Liver (tissue), 9 donors: ENCODE results near the gene CENPN. TPM values are rescaled to one million over a fixed set of nuclear protein-coding genes. Genes with fewer than 3 reads are reported as not detected.

ENCODE experiments used
- DNase-seq: peaks from one replicate; pipeline ENCODE4 v3.0.0-alpha.2; 2017; ENCODE audit warnings: low spot score
- H3K27ac ChIP-seq, 2 donors: one replicate each; pipeline ENCODE4 v1.7.0; 2013; ENCODE audit warnings: inconsistent platforms in 2 of 2, low read length in 2 of 2, control low read depth in 1 of 2, low read depth in 1 of 2, mild to moderate bottlenecking in 1 of 2
- H3K27me3 ChIP-seq, 4 donors: one replicate each; pipeline versions ENCODE4 v1.6.1 to v1.7.0; 2013; ENCODE audit warnings: low read length in 3 of 4, inconsistent platforms in 1 of 4, mild to moderate bottlenecking in 1 of 4, moderate library complexity in 1 of 4; ENCODE audit not compliant: control insufficient read depth in 4 of 4, insufficient read depth in 4 of 4
- H3K36me3 ChIP-seq, 4 donors: one replicate each; pipeline versions ENCODE4 v1.6.1 to v1.7.0; 2013; ENCODE audit warnings: low read length in 3 of 4, mild to moderate bottlenecking in 3 of 4, low read depth in 1 of 4, moderate library complexity in 1 of 4; ENCODE audit not compliant: control insufficient read depth in 4 of 4, insufficient read depth in 3 of 4
- H3K4me1 ChIP-seq, 4 donors: one replicate each; pipeline versions ENCODE4 v1.6.1 to v1.7.0; 2013; ENCODE audit warnings: low read length in 3 of 4, mild to moderate bottlenecking in 3 of 4, moderate library complexity in 1 of 4; ENCODE audit not compliant: control insufficient read depth in 4 of 4, insufficient read depth in 4 of 4
- H3K4me3 ChIP-seq, 3 donors: one replicate each; pipeline versions ENCODE4 v1.6.1 to v1.7.0; 2013; ENCODE audit warnings: low read length in 3 of 3, control low read depth in 1 of 3, low read depth in 1 of 3, mild to moderate bottlenecking in 1 of 3
- H3K9ac ChIP-seq, 2 donors: one replicate each; pipeline ENCODE4 v1.7.0; 2013; ENCODE audit warnings: low read length in 2 of 2, mild to moderate bottlenecking in 2 of 2, moderate library complexity in 2 of 2, control low read depth in 1 of 2, low read depth in 1 of 2
- H3K9me3 ChIP-seq, 4 donors: one replicate each; pipeline versions ENCODE4 v1.6.1 to v1.7.0; 2013; ENCODE audit warnings: low read length in 3 of 4; ENCODE audit not compliant: control insufficient read depth in 4 of 4
- EGR1 ChIP-seq, 2 donors: IDR thresholded peaks; 2 replicates each; pipeline ENCODE4 v1.6.1; 2016 to 2018; ENCODE audit warnings: antibody characterized with exemption in 2 of 2, low read depth in 2 of 2
- FOXA2 ChIP-seq: IDR thresholded peaks from 2 replicates; pipeline ENCODE4 v1.6.1; 2016; ENCODE audit warnings: antibody characterized with exemption
- GABPA ChIP-seq, 2 donors: IDR thresholded peaks in 1 of 2; conservative IDR thresholded peaks in 1 of 2; 2 replicates each; pipeline ENCODE4 v1.6.1; 2016; ENCODE audit warnings: antibody characterized with exemption in 2 of 2, mild to moderate bottlenecking in 1 of 2, moderate library complexity in 1 of 2
- HNF4A ChIP-seq, 2 donors: conservative IDR thresholded peaks; 2 replicates each; pipeline ENCODE4 v1.6.1; 2016; ENCODE audit warnings: antibody characterized with exemption in 2 of 2, mild to moderate bottlenecking in 2 of 2
- HNF4G ChIP-seq: IDR thresholded peaks from 2 replicates; pipeline ENCODE4 v1.6.1; 2016; ENCODE audit warnings: antibody characterized with exemption
- RXRA ChIP-seq, 2 donors: IDR thresholded peaks; 2 replicates each; pipeline ENCODE4 v1.6.1; 2017 to 2018; ENCODE audit warnings: antibody characterized with exemption in 2 of 2, mild to moderate bottlenecking in 1 of 2
- SP1 ChIP-seq: IDR thresholded peaks from 2 replicates; pipeline ENCODE4 v1.6.1; 2018; ENCODE audit warnings: antibody characterized with exemption, mild to moderate bottlenecking
- TAF1 ChIP-seq: conservative IDR thresholded peaks from 2 replicates; pipeline ENCODE4 v1.6.1; 2016; ENCODE audit warnings: antibody characterized with exemption, mild to moderate bottlenecking
- YY1 ChIP-seq: IDR thresholded peaks from 2 replicates; pipeline ENCODE4 v1.6.1; 2016; ENCODE audit warnings: antibody characterized with exemption, mild to moderate bottlenecking
- WGBS: extraction: QIAGEN DNeasy Blood & Tissue Kit; methylation state at CpG from one replicate; pipeline ENCODE4 v1.1.7; 2013; 5-methylcytosine and 5-hydroxymethylcytosine counted together
- polyA plus RNA-seq, 2 donors: library from polyadenylated mRNA; stranded (reverse) in 1 of 2; unstranded in 1 of 2; fragments of 200-250 nt in 1 of 2; fragments of >200 nt in 1 of 2; fragmentation: Nextera tagmentation in 1 of 2; extraction: Ambion mirVana in 1 of 2; gene quantifications; one replicate each; pipeline versions ENCODE4 v1.2.1 to v1.2.3, GENCODE V29; 2013 to 2015
- total RNA-seq, 2 donors: library from RNA; depleted of rRNA; stranded (reverse); fragments of >200 nt; gene quantifications; one replicate each; pipeline ENCODE4 v1.2.3, GENCODE V29; 2014
- TF ChIP-seq, protein P1 (sequence below): IDR thresholded peaks from 2 replicates; pipeline ENCODE4 v1.6.1; 2016; ENCODE audit warnings: antibody characterized with exemption, mild to moderate bottlenecking
- TF ChIP-seq, protein P2 (sequence below): IDR thresholded peaks from 2 replicates; pipeline ENCODE4 v1.6.1; 2016; ENCODE audit warnings: antibody characterized with exemption
- TF ChIP-seq, protein P3 (sequence below): IDR thresholded peaks from 2 replicates; pipeline ENCODE4 v1.6.1; 2016; ENCODE audit warnings: antibody characterized with exemption
- TF ChIP-seq, protein P4 (sequence below): IDR thresholded peaks from 2 replicates; pipeline ENCODE4 v1.6.1; 2016; ENCODE audit warnings: antibody characterized with exemption
- TF ChIP-seq, protein P5 (sequence below): fragments of 150-350 bp; IDR thresholded peaks from 2 replicates; pipeline ENCODE4 v1.5.1; 2017; ENCODE audit warnings: improper control_type of control experiment, low read depth, low read length; ENCODE audit not compliant: missing input control
- donor health status: healthy.
- donor health status: healthy.
- donor health status: healthy.
- donor health status: healthy.
- donor health status: healthy.

Gene CENPN
- total and polyA plus RNA-seq, 4 donors = 1.8 to 30.8 (median 7.9) TPM

DNA sequence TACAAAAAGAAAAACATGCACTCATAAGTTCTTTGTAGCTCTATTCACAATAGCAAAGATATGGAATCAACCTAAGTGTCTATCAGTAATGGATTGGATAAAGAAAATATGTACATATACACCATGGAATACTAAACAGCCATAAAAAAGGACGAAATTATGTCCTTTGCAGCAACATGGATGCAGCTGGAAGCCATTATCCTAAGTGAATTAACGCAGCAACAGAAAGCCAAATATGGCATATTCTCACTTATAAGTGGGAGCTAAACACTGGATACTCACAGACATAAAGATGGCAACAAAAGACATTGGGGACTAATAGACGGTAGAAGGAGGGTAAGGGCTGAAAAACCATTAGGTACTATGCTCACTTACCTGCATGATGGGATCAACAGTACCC is 6.1 kb upstream of the CENPN start:
- WGBS = 98% methylated on average over 3 of the region's 3 CpGs
- Histone ChIP-seq H3K27ac (no peak overlapping the region), H3K4me1 (peaks cover 1 to 54% (median 27%) of the 10 kb centered on the region in 4 donors), H3K27me3 (no peaks in the 10 kb centered on the region), H3K4me3 (no peak overlapping the region), H3K9me3 (no peaks in the 10 kb centered on the region), H3K36me3 (no peaks in the 10 kb centered on the region), H3K9ac (no peak overlapping the region)
- no peak for DNase-seq
- TF ChIP-seq SP1 = no peak
- no peak for TF ChIP-seq FOXA2
- TF ChIP-seq, protein P1, sequence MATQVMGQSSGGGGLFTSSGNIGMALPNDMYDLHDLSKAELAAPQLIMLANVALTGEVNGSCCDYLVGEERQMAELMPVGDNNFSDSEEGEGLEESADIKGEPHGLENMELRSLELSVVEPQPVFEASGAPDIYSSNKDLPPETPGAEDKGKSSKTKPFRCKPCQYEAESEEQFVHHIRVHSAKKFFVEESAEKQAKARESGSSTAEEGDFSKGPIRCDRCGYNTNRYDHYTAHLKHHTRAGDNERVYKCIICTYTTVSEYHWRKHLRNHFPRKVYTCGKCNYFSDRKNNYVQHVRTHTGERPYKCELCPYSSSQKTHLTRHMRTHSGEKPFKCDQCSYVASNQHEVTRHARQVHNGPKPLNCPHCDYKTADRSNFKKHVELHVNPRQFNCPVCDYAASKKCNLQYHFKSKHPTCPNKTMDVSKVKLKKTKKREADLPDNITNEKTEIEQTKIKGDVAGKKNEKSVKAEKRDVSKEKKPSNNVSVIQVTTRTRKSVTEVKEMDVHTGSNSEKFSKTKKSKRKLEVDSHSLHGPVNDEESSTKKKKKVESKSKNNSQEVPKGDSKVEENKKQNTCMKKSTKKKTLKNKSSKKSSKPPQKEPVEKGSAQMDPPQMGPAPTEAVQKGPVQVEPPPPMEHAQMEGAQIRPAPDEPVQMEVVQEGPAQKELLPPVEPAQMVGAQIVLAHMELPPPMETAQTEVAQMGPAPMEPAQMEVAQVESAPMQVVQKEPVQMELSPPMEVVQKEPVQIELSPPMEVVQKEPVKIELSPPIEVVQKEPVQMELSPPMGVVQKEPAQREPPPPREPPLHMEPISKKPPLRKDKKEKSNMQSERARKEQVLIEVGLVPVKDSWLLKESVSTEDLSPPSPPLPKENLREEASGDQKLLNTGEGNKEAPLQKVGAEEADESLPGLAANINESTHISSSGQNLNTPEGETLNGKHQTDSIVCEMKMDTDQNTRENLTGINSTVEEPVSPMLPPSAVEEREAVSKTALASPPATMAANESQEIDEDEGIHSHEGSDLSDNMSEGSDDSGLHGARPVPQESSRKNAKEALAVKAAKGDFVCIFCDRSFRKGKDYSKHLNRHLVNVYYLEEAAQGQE = no peak
- TF ChIP-seq GABPA (IDR thresholded peaks at IDR 0.05 in 1 of 2, conservative IDR thresholded peaks at IDR 0.05 in 1 of 2) = no peak
- TF ChIP-seq, protein P2, sequence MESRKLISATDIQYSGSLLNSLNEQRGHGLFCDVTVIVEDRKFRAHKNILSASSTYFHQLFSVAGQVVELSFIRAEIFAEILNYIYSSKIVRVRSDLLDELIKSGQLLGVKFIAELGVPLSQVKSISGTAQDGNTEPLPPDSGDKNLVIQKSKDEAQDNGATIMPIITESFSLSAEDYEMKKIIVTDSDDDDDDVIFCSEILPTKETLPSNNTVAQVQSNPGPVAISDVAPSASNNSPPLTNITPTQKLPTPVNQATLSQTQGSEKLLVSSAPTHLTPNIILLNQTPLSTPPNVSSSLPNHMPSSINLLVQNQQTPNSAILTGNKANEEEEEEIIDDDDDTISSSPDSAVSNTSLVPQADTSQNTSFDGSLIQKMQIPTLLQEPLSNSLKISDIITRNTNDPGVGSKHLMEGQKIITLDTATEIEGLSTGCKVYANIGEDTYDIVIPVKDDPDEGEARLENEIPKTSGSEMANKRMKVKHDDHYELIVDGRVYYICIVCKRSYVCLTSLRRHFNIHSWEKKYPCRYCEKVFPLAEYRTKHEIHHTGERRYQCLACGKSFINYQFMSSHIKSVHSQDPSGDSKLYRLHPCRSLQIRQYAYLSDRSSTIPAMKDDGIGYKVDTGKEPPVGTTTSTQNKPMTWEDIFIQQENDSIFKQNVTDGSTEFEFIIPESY = no peak
- TF ChIP-seq, protein P3, sequence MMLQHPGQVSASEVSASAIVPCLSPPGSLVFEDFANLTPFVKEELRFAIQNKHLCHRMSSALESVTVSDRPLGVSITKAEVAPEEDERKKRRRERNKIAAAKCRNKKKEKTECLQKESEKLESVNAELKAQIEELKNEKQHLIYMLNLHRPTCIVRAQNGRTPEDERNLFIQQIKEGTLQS = no peak
- no peak for TF ChIP-seq TAF1
- no peak for TF ChIP-seq HNF4A (conservative IDR thresholded peaks at IDR 0.05)
- TF ChIP-seq, protein P4, sequence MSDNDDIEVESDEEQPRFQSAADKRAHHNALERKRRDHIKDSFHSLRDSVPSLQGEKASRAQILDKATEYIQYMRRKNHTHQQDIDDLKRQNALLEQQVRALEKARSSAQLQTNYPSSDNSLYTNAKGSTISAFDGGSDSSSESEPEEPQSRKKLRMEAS = no peak
- TF ChIP-seq, protein P5, sequence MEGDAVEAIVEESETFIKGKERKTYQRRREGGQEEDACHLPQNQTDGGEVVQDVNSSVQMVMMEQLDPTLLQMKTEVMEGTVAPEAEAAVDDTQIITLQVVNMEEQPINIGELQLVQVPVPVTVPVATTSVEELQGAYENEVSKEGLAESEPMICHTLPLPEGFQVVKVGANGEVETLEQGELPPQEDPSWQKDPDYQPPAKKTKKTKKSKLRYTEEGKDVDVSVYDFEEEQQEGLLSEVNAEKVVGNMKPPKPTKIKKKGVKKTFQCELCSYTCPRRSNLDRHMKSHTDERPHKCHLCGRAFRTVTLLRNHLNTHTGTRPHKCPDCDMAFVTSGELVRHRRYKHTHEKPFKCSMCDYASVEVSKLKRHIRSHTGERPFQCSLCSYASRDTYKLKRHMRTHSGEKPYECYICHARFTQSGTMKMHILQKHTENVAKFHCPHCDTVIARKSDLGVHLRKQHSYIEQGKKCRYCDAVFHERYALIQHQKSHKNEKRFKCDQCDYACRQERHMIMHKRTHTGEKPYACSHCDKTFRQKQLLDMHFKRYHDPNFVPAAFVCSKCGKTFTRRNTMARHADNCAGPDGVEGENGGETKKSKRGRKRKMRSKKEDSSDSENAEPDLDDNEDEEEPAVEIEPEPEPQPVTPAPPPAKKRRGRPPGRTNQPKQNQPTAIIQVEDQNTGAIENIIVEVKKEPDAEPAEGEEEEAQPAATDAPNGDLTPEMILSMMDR = no peak
- TF ChIP-seq HNF4G = no peak
- TF ChIP-seq RXRA (IDR thresholded peaks at IDR 0.05) = no peak
- no peak for TF ChIP-seq EGR1 (IDR thresholded peaks at IDR 0.05; ENCODE audit: low read depth in 2 of 2)
- TF ChIP-seq YY1 = no peak

DNA sequence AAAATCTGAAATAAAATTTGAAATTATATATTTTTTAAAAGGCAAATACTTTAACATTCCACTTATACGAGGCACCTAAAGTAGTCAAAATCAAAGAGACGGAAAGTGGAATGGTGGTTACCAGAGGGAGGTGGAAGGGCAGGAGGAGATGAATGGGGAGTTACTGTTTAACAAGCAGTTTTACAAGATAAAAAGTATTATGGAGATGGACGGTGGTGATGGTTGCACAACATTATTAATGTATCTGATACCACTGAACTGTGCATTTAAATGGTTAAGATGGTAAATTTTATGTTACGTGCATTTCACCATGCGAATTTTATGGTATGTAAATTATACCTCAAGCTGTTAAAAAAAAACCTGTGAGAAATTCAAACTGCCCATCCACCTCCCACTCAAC is 5.7 kb upstream of the CENPN start:
- Histone ChIP-seq H3K27ac (no peak overlapping the region), H3K4me3 (no peak overlapping the region), H3K36me3 (no peaks in the 10 kb centered on the region), H3K4me1 (peaks cover 1 to 54% (median 27%) of the 10 kb centered on the region in 4 donors), H3K27me3 (no peaks in the 10 kb centered on the region), H3K9ac (no peak overlapping the region), H3K9me3 (no peaks in the 10 kb centered on the region)
- no peak for DNase-seq
- 62% methylated on average over 5 of the region's 5 CpGs for WGBS
- TF ChIP-seq GABPA (IDR thresholded peaks at IDR 0.05 in 1 of 2, conservative IDR thresholded peaks at IDR 0.05 in 1 of 2) = no peak
- TF ChIP-seq, protein P4 = no peak
